ENCODE data around the gene TNRC6B.
A peak's percentile ranks its signal among the peaks of the same experiment; 100 is the strongest.

Gene TNRC6B

DNA sequence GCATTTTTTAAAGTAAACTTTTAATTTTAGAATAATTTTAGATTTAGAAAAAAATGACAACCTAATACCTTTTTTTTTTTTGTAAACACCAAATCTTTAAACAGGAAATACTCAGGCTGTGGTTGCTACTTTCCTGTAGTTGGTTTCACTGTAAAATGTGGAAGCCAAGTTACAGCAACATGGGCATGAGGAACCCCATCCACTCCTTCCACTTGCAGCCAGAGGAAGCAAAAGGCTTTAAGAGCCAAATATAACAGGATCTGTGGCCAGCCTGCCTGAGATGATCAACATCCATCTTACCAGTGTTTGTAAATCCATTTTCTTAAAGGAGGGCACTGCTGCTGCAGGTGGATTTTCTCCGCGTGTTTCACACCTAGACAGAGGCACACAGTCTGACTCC lies 66.2 kb downstream of the TNRC6B start:
- no peak for DNase-seq

DNA sequence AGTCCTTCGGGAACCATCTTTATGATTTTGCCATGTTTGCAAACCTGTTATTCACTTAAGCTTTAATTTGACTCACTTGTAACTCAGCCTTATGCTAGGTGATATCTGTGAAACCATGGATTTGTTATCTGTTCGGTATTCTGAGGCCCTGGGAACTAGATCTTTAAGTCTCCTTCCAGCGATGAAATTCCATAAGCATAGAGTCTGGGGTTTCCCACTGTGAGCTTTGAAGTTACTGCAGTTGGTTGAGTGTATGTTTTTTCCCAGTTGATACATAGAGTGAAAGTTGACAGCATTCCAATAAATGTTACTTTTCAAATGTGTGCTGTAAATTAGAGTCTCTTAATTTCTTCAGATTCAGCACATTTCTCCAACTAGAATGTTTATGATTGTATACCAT lies 66.9 kb downstream of the TNRC6B start:
- DNase-seq: no peak

DNA sequence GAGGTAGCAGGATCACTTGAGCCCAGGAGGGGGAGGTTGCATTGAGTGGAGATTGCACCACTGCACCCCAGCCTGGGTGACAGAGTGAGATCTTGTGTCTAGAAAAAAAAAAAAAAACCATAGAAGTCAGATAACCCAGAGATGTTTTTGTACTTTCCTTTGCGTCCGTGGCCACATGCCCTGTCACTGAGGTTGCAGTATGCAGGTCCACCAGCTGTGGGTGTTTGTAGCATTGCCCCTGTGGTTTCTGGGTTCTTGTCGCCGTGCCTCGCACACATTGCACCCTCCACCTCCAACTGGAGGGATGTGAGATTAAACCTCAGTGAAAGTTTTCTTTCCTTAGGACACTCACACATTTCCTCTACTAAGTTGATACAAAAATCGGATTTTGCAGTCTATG lies 70.3 kb downstream of the TNRC6B start:
- peak; percentile 61 for DNase-seq

DNA sequence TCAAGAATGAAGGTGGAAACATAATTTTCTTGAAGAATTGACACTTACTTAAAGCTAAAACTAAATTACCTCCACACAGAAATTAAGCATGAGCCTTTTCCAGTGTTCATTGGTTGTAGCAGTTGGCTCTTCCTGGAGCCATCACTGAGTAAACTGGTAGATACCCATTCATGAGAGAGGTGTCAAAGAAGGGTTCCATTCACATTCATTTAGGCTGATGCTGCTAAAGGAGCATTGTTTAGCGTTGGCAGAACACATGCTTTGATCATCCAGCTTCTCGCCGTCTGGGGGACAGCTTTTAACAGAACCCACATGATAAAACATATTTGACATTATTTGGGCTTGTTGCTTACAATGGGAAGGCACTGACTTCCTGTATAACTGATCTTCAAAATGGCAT lies 71.6 kb downstream of the TNRC6B start:
- DNase-seq: no peak

DNA sequence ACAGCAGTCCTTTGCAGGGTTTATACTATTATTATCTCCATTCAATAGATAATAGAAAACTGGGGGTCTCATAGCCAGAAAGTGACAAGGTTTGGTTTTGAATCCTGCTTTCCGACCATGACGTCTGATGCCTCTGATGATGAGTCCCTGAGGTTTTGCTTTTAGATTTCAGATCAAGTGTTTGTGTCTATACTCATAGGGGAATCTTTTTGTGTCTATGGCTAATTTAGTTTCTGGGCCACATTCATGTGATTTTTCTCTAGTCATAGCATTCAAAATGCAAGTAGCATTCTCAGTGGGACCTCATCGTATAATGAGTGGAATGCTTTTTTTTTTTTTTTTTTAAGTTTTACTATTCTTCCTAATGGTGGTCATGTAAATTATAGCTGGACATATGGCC lies 72.9 kb downstream of the TNRC6B start:
- no peak for DNase-seq

DNA sequence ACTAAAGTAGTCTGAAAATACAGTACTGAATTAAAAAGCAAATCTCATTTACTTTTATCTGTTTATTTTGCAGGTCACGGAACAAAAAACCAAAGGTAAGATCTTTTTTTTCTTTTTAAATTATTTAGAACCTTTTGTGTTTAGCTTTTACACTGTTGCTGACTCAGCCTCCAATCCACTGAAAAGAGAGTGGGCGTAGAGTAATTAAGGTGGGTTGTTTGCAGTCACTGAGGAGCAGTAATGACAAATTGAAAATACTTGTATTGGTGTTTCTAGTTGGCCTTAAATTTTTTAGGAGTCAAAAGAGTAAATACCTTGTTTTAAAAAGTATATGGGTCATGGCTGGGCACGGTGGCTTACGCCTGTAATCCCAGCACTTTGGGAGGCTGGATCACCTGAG lies 73.4 kb downstream of the TNRC6B start:
- DNase-seq: no peak

DNA sequence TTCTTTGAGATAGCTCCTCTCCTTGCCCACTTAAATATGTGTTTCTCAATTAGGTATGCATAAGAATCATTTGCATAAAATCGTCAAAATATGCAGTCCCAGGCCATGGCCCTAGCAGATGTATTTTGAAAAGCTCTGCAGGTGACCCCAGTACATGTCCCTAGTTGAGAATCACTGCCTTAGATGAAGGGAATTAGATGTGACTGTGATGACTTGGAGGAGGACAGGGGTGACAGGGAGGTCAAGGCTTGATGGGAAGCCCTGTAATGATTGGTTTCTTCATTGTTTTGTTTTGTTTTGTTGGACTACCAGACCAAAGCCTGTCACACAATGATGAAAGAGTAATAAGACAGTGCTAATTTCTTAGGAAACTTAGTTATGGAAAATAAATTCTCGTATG lies 74.4 kb downstream of the TNRC6B start:
- DNase-seq: no peak

DNA sequence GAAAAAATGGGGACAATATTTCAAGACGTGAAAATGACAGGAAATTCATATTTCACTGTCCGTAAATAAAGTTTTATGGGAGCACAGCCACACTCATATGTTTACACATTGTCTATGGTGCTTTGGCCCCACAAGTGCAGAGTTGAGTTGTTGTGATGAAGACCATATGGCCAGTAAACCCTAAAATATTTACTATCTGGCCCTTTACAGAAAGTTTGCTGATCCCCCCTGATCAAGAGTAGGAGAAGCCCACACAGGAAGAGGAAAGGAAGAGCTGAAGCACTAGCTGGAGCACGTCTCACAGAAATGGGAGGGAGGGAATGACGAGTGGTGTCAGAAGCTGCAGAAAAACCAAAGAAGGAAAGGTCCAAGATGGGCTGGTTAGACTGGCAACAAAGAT lies 78.8 kb downstream of the TNRC6B start:
- DNase-seq: no peak

DNA sequence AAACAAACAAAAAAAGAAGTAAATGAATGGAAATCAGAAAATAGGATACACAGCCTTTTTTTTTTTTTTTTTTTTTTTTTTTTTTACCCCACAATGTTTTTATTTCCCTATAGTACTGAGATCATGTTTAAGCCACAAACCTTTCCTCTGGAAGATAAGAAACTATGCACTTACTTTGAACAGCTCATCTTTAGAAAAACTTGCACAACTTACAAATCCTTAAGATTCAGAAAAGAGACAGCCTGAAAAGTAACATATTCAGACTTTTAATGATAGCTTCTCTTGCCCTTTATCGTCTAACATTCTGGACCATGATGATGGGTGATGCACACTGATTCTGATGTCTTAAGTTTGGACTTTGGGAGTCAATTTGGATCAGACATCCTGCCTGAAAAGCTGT lies 80.3 kb downstream of the TNRC6B start:
- DNase-seq: no peak

DNA sequence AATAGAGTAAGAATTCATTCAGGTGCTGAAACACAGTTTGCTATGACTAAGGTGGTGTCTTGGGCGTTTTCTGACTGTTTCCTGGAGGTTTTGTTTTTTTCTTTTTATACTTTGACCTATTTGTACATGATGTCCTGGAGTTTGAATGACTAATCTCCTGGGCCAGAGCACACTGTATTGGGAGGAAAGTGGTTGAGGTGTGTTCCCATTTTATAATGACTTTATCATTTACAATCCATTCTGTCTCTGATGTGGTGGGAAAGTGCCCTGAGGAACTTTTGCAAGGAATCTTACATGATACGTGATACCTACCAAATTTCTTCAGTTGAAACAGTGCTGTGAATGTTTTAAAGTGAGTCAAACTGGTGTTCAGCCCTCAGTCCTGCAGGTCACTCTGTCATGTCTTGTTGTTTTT lies 80.8 kb downstream of the TNRC6B start:
- DNase-seq: no peak

DNA sequence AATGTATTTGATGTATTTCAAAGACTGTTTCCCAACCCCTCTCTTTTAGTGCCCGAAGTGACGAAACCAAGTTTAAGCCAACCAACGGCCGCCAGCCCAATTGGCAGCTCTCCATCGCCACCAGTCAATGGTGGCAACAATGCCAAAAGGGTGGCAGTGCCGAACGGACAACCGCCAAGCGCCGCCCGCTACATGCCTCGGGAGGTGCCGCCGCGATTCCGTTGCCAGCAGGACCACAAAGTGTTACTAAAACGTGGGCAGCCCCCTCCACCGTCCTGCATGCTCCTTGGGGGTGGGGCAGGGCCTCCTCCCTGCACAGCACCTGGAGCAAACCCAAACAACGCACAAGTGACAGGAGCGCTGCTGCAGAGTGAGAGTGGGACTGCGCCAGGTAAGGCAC lies 84.1 kb downstream of the TNRC6B start:
- DNase-seq: no peak

DNA sequence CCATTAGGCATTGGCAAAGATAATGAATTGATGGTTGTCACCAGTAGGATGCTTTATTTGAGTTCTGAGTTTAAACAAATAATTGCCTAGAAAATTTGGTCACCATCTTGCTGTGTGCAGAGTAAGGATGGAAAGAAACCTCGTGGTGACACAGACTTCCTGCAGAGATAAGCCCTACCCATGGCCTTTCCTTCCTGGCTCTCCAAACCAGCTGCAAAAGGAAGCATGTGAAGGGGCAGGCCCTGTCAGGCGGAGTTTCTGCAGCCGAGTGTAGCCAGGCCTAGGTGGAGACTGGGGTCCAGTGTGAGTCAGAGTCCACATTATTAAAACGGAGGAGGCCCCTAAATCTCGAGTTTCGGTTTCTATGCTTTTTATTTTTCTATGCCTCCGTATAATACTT lies 85.5 kb downstream of the TNRC6B start:
- DNase-seq: no peak

DNA sequence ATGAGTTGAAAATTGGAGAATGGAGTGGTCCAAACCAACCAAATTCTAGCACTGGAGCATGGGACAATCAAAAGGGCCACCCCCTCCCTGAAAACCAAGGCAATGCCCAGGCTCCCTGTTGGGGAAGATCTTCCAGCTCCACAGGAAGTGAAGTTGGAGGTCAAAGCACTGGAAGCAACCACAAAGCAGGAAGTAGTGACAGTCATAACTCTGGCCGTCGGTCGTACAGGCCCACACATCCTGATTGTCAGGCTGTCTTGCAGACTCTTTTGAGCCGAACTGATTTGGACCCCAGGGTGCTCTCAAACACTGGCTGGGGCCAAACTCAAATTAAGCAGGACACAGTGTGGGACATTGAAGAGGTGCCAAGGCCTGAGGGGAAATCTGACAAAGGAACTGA lies 88.1 kb downstream of the TNRC6B start:
- no peak for DNase-seq

DNA sequence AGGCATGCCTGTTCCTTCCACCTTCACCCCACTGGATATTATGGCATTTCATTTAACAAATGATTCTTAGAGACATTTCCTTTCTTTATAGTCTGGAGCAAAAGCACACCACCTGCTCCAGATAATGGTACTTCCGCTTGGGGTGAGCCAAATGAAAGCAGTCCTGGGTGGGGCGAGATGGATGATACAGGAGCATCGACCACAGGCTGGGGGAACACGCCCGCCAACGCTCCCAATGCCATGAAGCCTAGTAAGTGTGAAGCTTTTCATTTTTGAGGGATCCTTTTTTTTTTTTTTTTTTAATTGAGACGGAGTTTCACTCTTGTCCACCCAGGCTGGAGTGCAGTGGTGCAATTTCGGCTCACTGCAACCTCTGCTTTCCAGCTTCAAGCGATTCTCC lies 92.3 kb downstream of the TNRC6B start:
- DNase-seq: no peak

DNA sequence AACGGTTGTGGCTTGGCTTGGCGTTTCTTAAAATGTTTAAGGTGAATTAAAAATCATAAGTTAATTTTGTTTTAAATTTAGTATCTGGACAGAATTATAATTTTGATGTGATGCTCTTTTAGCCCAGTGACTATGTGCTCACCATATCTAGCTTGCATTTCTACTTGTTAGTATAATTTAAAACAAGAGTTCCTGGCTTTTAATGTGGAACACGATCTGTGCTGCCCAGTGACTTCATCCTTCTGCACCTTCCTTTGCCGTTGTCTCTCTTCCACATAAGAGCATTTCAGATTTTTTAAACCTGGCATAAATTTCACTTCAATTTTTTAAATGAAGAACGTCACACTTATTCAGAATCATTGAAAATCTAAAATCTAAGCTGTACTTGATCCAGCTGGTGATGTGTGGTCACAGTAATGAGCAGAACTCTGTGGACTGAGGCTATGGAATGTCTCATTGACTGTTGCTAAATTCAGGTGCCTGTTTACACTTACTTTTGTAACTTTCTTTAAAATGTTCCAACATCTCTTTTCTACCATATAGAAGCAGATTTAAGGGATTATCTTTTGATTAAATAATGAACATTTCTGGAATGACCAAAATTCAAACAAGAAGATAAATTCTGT lies 93.1 kb downstream of the TNRC6B start:
- no peak for DNase-seq

DNA sequence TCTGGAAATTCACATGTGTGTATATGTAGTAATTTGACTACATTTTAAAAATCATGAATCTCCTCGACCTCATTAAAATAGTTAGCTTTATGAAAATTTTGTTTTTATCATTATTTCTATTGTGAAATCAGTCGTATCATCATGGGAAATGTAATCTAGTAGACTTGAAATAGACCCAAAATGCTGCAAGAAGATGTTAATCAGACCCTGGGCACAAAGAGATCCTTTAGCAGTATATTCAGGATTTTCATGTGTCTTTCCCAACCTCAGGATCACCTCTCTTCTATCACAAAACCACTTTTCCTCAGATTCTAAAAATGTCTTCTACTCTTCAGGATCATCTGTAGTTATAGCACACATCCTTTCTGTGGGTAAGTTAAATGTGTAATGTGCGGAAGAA lies 93.7 kb downstream of the TNRC6B start:
- no peak for DNase-seq

DNA sequence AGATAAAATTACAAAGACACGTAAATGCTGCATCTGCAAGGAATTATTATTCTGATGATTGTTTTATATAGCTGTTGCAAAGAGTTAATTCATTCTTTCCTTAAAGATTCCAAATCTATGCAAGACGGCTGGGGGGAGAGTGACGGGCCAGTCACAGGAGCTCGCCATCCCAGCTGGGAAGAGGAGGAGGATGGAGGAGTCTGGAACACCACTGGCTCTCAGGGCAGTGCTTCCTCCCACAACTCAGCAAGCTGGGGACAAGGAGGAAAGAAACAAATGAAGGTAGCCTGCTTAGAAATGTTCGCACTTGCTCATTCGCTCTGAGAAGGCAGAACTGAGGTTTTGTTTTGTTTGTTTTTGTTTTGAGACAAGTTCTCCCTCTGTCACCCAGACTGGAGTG lies 95.6 kb downstream of the TNRC6B start:
- DNase-seq: no peak

DNA sequence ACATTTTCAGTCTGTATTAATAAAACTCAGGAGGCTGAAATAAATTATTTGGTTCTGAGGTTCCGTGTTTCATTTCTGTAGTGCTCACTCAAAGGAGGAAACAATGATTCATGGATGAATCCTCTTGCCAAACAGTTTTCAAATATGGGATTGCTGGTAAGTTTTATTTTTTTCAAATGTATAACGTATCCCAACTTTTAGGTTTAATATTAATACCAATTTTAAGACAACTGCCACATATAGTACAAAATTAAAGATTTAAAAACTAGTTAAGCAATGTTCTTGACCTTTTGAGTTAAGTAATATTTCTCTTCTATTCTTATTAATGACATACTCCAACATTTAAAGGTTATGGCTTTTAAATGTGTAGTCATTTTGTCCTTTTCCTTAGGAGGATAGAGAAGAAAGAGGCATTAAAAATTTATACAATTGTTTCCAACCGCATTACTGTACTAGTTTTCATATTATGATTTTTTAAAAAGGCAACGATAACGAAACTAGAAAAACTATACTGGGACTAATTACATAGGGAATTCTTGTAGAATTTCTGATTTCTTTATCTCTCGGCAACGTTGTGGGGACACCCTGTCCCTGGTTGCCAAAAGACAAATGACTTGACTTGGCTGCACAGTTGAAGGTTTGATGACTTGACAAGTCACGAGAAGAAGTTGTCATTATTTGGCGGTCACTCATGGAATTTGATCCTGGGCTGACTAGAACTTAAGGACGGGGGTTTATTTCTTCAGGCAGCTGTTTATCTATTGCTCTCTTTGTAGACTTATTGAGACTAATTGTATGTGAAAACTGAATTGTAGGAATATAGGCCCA lies 99.5 kb downstream of the TNRC6B start:
- DNase-seq: no peak

DNA sequence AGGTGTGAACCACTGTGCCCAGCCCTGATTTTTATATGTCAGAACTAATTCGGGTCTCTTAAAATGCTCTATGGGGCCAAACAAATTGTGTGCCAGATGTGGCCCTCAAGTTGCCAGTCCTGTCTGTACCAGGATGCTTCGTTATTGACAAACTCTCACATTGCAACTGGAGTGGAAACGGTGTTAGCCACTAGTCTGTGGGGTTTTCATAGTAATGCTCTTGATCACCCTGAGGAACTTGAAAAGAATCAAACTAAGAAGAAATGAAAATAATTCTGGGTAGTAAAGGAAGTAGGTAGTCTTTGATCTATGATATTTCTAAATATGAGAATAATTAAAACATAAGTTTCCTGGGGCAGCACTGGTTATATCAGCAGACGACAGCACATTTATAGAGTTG lies 101.3 kb downstream of the TNRC6B start:
- DNase-seq: no peak

DNA sequence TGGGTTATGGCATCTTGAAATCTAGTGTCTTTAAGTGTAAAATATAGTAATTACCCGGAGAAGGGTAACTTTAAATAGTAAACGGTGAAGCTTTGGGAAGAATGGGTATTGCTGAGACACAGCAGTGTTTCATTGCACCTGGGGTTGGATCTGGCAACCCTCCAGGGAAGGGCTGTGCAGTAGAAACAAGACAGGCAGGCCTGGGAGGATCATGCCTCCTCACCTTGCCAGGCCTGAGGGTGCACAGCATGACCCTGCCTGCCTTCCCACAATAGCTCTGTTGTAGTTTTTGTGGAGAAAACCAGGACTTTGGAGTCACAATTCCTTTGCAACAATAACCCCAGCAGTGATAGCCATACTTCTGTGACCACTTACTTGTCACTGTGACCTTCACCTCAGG lies 104.0 kb downstream of the TNRC6B start:
- DNase-seq: no peak

DNA sequence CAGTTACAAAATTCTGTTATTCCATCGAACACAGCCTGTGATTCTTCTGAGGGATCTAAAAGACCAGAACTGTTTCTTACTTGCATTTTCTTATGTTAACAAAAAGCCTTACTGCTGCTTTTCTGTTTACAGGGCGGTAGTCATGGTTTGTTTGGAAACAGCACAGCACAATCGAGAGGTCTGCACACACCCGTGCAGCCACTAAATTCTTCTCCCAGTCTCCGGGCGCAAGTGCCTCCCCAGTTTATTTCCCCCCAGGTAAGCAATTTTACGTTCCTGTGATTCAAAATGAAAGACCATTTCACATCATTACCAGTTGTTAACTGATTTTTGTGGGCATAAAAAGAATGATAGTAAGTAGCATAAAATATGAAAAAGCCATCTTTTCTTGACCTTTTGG lies 107.8 kb downstream of the TNRC6B start:
- DNase-seq: peak; percentile 16

DNA sequence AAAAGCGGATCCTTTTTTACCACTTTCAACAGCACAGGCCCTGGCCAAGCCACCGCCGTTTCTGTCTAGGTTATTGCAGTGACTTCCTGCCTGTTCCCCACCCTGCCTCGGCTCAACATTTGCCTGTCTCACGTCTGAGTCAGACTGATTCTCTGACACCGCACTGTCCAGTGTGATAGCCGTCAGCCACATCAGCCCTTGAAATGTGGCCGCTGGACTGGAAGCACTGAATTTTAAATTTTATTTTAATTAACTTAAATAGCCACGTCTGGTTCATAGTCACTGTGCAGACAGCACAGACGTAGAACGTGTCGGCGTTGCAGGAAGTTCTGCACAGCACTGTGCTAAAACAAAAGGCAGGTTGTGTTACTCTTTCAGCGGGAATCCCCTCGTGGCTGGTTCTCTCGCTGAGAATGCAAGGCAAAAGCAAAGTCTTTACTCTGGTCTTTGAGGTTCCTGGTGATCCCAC lies 112.3 kb downstream of the TNRC6B start:
- peak; percentile 65 for DNase-seq

DNA sequence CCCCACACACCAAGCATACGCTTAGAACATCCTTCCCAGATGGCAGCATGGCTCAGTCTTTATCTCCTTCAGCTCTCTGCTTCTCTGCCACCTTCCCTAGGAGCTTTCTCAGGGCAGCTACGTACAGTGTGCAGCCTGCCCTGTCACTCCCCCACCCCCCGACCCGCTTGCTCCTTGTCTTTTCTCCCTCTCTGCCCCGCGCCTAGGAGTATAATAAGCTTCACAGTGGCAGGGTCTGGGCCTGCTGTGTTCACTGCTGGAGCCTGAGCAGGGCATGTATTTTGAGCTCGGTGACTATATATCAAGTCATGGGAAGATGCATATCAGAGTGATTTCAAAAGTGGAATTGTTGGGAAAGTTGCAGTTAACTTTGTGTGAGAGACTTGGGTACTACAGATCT lies 112.8 kb downstream of the TNRC6B start:
- DNase-seq: no peak

DNA sequence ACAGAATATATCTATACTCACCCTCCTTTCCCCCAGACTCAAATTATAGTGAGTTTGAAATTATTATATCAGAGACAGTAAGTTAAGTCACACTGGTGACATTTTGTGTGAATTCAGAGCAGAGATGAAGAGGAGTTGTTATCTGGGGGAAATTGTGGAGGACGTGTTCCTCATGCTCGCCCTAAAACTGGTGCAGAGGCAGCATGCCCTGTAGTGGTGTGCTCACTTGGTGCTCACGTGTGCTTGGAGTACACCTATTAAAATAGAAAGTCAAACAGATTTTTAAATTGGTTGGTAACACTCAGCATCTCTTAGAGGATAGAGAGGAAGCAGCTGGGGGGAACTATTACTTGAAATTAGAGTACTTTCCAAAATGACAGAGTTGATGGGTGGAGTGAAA lies 117.0 kb downstream of the TNRC6B start:
- DNase-seq: no peak

DNA sequence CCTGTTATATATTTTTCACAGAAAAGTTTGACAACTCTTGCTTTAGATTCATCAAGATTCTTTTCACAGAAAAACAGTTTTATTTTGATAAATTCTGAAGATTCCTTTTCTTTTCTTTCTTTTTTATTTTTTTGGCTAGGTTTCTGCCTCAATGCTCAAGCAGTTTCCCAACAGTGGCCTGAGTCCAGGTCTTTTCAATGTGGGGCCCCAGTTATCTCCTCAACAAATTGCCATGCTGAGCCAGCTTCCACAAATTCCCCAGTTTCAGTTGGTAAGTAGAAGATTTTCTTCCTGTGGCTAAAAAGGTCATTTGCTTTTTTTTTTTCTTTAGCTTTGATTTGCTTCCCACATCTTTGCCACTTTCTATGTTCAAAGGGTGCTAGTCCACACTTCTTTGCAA lies 122.6 kb downstream of the TNRC6B start:
- no peak for DNase-seq
